WTC11 (cell line): Measurements from ENCODE around the gene DOK7. TPM values are rescaled to one million over a fixed set of nuclear protein-coding genes. Genes with fewer than 3 reads are reported as not detected.

ENCODE experiments used
- ATAC-seq: fragments of 200-7000 bp; cut with Tn5 transposase; 2 replicates; pipeline ENCODE4 v1.10.0; 2021; ENCODE audit warnings: mild to moderate bottlenecking, moderate library complexity
- CTCF ChIA-PET: fragments of 300-600 bp; sonication (Branson Sonifier 250); formaldehyde crosslinking; loops from one replicate; lab custom pipeline; 2021; ENCODE audit warnings: antibody characterized with exemption; lab: Charles Lee
- POLR2A ChIA-PET: fragments of 350-600 bp; sonication (Branson Sonifier 250); formaldehyde crosslinking; loops from one replicate; lab custom pipeline; 2021; ENCODE audit warnings: antibody characterized with exemption; lab: Charles Lee
- DNase-seq: peaks from one replicate; pipeline ENCODE4 v3.0.0; 2021; ENCODE audit warnings: low spot score
- H3K27ac Mint-ChIP-seq: 2 replicates; pipeline ENCODE4 v1.8.0; 2021; ENCODE audit warnings: mixed read lengths
- H3K27me3 Mint-ChIP-seq: 2 replicates; pipeline ENCODE4 v1.8.0; 2021; ENCODE audit warnings: low read depth, mild to moderate bottlenecking, moderate library complexity, mixed read lengths
- H3K36me3 Mint-ChIP-seq: 2 replicates; pipeline ENCODE4 v1.8.0; 2021; ENCODE audit warnings: mixed read lengths
- H3K4me1 Mint-ChIP-seq: 2 replicates; pipeline ENCODE4 v1.8.0; 2022; ENCODE audit warnings: mixed read lengths
- H3K4me3 Mint-ChIP-seq: 2 replicates; pipeline ENCODE4 v1.8.0; 2021; ENCODE audit warnings: mild to moderate bottlenecking, moderate library complexity, mixed read lengths
- H3K9me3 Mint-ChIP-seq: 2 replicates; pipeline ENCODE4 v1.8.0; 2021; ENCODE audit warnings: mixed read lengths
- ATF6 ChIP-seq: sonication (generic); formaldehyde crosslinking; IDR thresholded peaks from 2 replicates; pipeline ENCODE4 v1.8.1; 2023; ENCODE audit warnings: mild to moderate bottlenecking, missing genetic modification reagents
- E2F5 ChIP-seq: sonication (generic); formaldehyde crosslinking; IDR thresholded peaks from 2 replicates; pipeline ENCODE4 v1.8.1; 2022; ENCODE audit warnings: mild to moderate bottlenecking, moderate library complexity, missing genetic modification reagents
- IRF1 ChIP-seq: sonication (generic); formaldehyde crosslinking; IDR thresholded peaks from 2 replicates; pipeline ENCODE4 v1.8.0; 2023; ENCODE audit warnings: missing genetic modification reagents
- IRF2 ChIP-seq: sonication (generic); formaldehyde crosslinking; IDR thresholded peaks from 2 replicates; pipeline ENCODE4 v1.8.0; 2022; ENCODE audit warnings: low read depth, missing genetic modification reagents, borderline replicate concordance
- NR3C1 ChIP-seq: sonication (generic); formaldehyde crosslinking; conservative IDR thresholded peaks from 2 replicates; pipeline ENCODE4 v1.8.1; 2023; ENCODE audit warnings: low read depth, mild to moderate bottlenecking, missing genetic modification reagents
- STAT6 ChIP-seq: sonication (generic); formaldehyde crosslinking; conservative IDR thresholded peaks from 2 replicates; pipeline ENCODE4 v1.8.1; 2023; ENCODE audit warnings: mild to moderate bottlenecking, low read depth, missing genetic modification reagents, moderate library complexity
- ZMAT4 ChIP-seq: fragments of 250-450 bp; sonication (Bioruptor Pico); IDR thresholded peaks from 2 replicates; pipeline ENCODE4 v1.9.0; 2021; ENCODE audit warnings: mild to moderate bottlenecking
- ZNF263 ChIP-seq: sonication (generic); formaldehyde crosslinking; IDR thresholded peaks from 2 replicates; pipeline ENCODE4 v1.8.1; 2022; ENCODE audit warnings: low read depth, mild to moderate bottlenecking, moderate library complexity, missing genetic modification reagents
- ZNF425 ChIP-seq: fragments of 250-450 bp; sonication (Bioruptor Pico); conservative IDR thresholded peaks from 2 replicates; pipeline ENCODE4 v1.9.0; 2021; ENCODE audit warnings: mild to moderate bottlenecking
- ZNF532 ChIP-seq: fragments of 250-450 bp; sonication (Bioruptor Pico); IDR thresholded peaks from 2 replicates; pipeline ENCODE4 v1.9.0; 2021; ENCODE audit warnings: mild to moderate bottlenecking, borderline replicate concordance
- ZSCAN18 ChIP-seq: fragments of 250-450 bp; sonication (Bioruptor Pico); IDR thresholded peaks from 2 replicates; pipeline ENCODE4 v2.1.2; 2022; ENCODE audit warnings: mild to moderate bottlenecking, moderate library complexity
- total RNA-seq: library from RNA; stranded (reverse); gene quantifications from 3 replicates; pipeline ENCODE4 v1.2.3, GENCODE V29; 2021

Gene DOK7
- total RNA-seq, 1 experiment from 2014 or later, result 0.22 TPM

GRCh38 chr4:3429651-3430050, 33.5 kb upstream of the DOK7 start (continued):
- TF ChIP-seq STAT6 (CRISPR knock-in tag), result no peak
- TF ChIP-seq ZNF263 (CRISPR knock-in tag), result no peak
- TF ChIP-seq E2F5, result no peak
- TF ChIP-seq ATF6 (CRISPR knock-in tag), result no peak
- TF ChIP-seq ZNF532 (CRISPR knock-in tag), result no peak

- ChIA-PET POLR2A (no interaction called here), CTCF (interaction anchor here (0.8 to 1.2 kb wide), 2 partner anchors 50 to 84 kb away, joined by 3 to 5 read pairs; no protein-coding TSS in a partner anchor)
- ATAC-seq, result no peak
- Mint-ChIP-seq H3K9me3 (no peaks in the 10 kb centered on the region), H3K4me1 (no peaks in the 10 kb centered on the region), H3K27ac (no peak overlapping the region), H3K4me3 (no peak overlapping the region), H3K27me3 (no peaks in the 10 kb centered on the region), H3K36me3 (no peaks in the 10 kb centered on the region)
- DNase-seq, result no peak
- no peak for TF ChIP-seq ZNF532 (CRISPR knock-in tag)
- TF ChIP-seq ZSCAN18 (CRISPR knock-in tag), result no peak
- no peak for TF ChIP-seq ZMAT4 (CRISPR knock-in tag)
- TF ChIP-seq ZNF425 (CRISPR knock-in tag), result no peak
- no peak for TF ChIP-seq IRF2 (CRISPR knock-in tag)
- no peak for TF ChIP-seq IRF1
- no peak for TF ChIP-seq NR3C1
- TF ChIP-seq E2F5, result no peak
Observed at GRCh38 chr4:3430524-3430923, 32.6 kb upstream of the DOK7 start.
